H1 (cell line): ENCODE measurements around the gene NR2C2. TPM values are rescaled to one million over a fixed set of nuclear protein-coding genes. Genes with fewer than 3 reads are reported as not detected.

Experiments used
- CTCF ChIA-PET: fragments of 300-600 bp; sonication (Branson Sonifier 250); formaldehyde crosslinking; loops from one replicate; lab custom pipeline; 2021; ENCODE audit not compliant: partially characterized antibody; lab: Charles Lee
- POLR2A ChIA-PET: fragments of 300-600 bp; sonication (Branson Sonifier 250); formaldehyde crosslinking; loops from one replicate; lab custom pipeline; 2021; ENCODE audit warnings: inconsistent platforms; ENCODE audit not compliant: partially characterized antibody; lab: Charles Lee
- DNase-seq, 2 experiments: peaks; one replicate each; pipeline versions ENCODE4 v3.0.0 to v3.0.0-alpha.2; 2010 to 2022; ENCODE audit warnings: low spot score in 2 of 2, low read depth in 1 of 2, mixed read lengths in 1 of 2
- FAIRE-seq: peaks from 2 replicates; lab custom pipeline; 2011; peaks lifted over from hg19 to GRCh38; lab: Jason Lieb, UNC
- H2AFZ ChIP-seq: 2 replicates; pipeline ENCODE4 v1.8.1; 2012; ENCODE audit warnings: low read length, inconsistent platforms
- H2AK5ac ChIP-seq: 2 replicates; pipeline ENCODE4 v1.6.1; 2013; ENCODE audit warnings: low read depth, low read length
- H2BK120ac ChIP-seq: replicated peaks from 2 replicates; pipeline ENCODE3; 2013; ENCODE audit warnings: low read depth, low read length, inconsistent platforms
- H2BK12ac ChIP-seq: 2 replicates; pipeline ENCODE4 v1.6.1; 2013; ENCODE audit warnings: low read depth, low read length
- H2BK15ac ChIP-seq: 2 replicates; pipeline ENCODE4 v1.6.1; 2013; ENCODE audit warnings: low read length
- H2BK20ac ChIP-seq: 2 replicates; pipeline ENCODE4 v1.6.1; 2013; ENCODE audit warnings: low read length
- H2BK5ac ChIP-seq: 2 replicates; pipeline ENCODE4 v1.6.1; 2013; ENCODE audit warnings: low read depth, low read length
- H3K14ac ChIP-seq: 2 replicates; pipeline ENCODE4 v1.6.1; 2013; ENCODE audit warnings: inconsistent platforms; ENCODE audit not compliant: insufficient read length
- H3K18ac ChIP-seq: 2 replicates; pipeline ENCODE4 v1.6.1; 2013; ENCODE audit warnings: low read length; ENCODE audit errors: extremely low read depth
- H3K23ac ChIP-seq: 2 replicates; pipeline ENCODE4 v1.6.1; 2013; ENCODE audit warnings: inconsistent platforms; ENCODE audit not compliant: insufficient read length
- H3K23me2 ChIP-seq: 2 replicates; pipeline ENCODE4 v1.6.1; 2013; ENCODE audit warnings: low read depth, low read length
- H3K27ac ChIP-seq: 2 replicates; pipeline ENCODE4 v1.6.1; 2011; ENCODE audit warnings: low read depth, low read length, inconsistent platforms
- H3K27me3 ChIP-seq, 4 experiments: replicated peaks in 1 of 4; 1 replicate in 1 of 4; 2 replicates in 3 of 4; pipeline versions ENCODE4 v1.6.1 to v1.8.1; 2011 to 2013; ENCODE audit warnings: low read length in 3 of 4, mild to moderate bottlenecking in 3 of 4, inconsistent platforms in 2 of 4, mixed read lengths in 2 of 4, moderate library complexity in 1 of 4; ENCODE audit not compliant: control insufficient read depth in 3 of 4, insufficient read depth in 3 of 4; ENCODE audit errors: extremely low read depth in 1 of 4
- H3K36me3 ChIP-seq, 4 experiments: 2 replicates each; pipeline versions ENCODE4 v1.6.1 to v1.8.1; 2011 to 2013; ENCODE audit warnings: mild to moderate bottlenecking in 4 of 4, low read length in 3 of 4, moderate library complexity in 2 of 4, control low read depth in 1 of 4, inconsistent platforms in 1 of 4; ENCODE audit not compliant: insufficient read depth in 4 of 4, control insufficient read depth in 2 of 4
- H3K4ac ChIP-seq: replicated peaks from 2 replicates; pipeline ENCODE3; 2013; ENCODE audit warnings: low read length, low read depth, mixed read lengths, inconsistent platforms; ENCODE audit not compliant: insufficient read length
- H3K4me1 ChIP-seq, 4 experiments: replicated peaks in 1 of 4; 1 replicate in 1 of 4; 2 replicates in 3 of 4; pipeline versions ENCODE4 v1.6.1 to v1.8.1; 2011 to 2013; ENCODE audit warnings: low read length in 3 of 4, inconsistent platforms in 2 of 4, mixed read lengths in 1 of 4; ENCODE audit not compliant: insufficient read depth in 4 of 4, control insufficient read depth in 3 of 4
- H3K4me2 ChIP-seq, 2 experiments: 2 replicates each; pipeline versions ENCODE4 v1.6.1 to v1.8.1; 2011 to 2013; ENCODE audit warnings: low read depth in 2 of 2, low read length in 2 of 2, control low read depth in 1 of 2, inconsistent platforms in 1 of 2, mild to moderate bottlenecking in 1 of 2; ENCODE audit not compliant: insufficient read depth in 1 of 2
- H3K4me3 ChIP-seq, 4 experiments: fragments of 200-600, 300-600 bp in 1 of 4; sonication (generic), shearing (Covaris generic), sonication (Bioruptor Twin) in 1 of 4; 2 replicates each; pipeline versions ENCODE4 v1.5.1 to v1.8.1; 2011 to 2016; ENCODE audit warnings: low read length in 4 of 4, low read depth in 3 of 4, control low read depth in 2 of 4, inconsistent platforms in 2 of 4, mild to moderate bottlenecking in 2 of 4, mixed read lengths in 1 of 4, moderate library complexity in 1 of 4; ENCODE audit not compliant: insufficient read depth in 2 of 4; ENCODE audit errors: extremely low read depth in 1 of 4
- H3K56ac ChIP-seq: replicated peaks from 2 replicates; pipeline ENCODE3; 2013; ENCODE audit warnings: low read depth, mild to moderate bottlenecking, mixed read lengths, low read length, inconsistent platforms; ENCODE audit not compliant: insufficient read length
- H3K79me1 ChIP-seq: 2 replicates; pipeline ENCODE4 v1.6.1; 2013; ENCODE audit warnings: low read depth, low read length, control low read depth
- H3K79me2 ChIP-seq, 2 experiments: 2 replicates each; pipeline versions ENCODE4 v1.6.1 to v1.8.1; 2012 to 2013; ENCODE audit warnings: low read length in 2 of 2, mild to moderate bottlenecking in 2 of 2, inconsistent platforms in 1 of 2; ENCODE audit not compliant: insufficient read depth in 2 of 2, control insufficient read depth in 1 of 2
- H3K9ac ChIP-seq, 4 experiments: replicated peaks in 1 of 4; 1 replicate in 1 of 4; 2 replicates in 3 of 4; pipeline versions ENCODE4 v1.6.1 to v1.8.1; 2011 to 2013; ENCODE audit warnings: low read depth in 3 of 4, low read length in 3 of 4, control low read depth in 2 of 4, mild to moderate bottlenecking in 2 of 4, moderate library complexity in 2 of 4, inconsistent platforms in 1 of 4; ENCODE audit errors: extremely low read depth in 1 of 4
- H3K9me3 ChIP-seq, 2 experiments: 2 replicates each; pipeline versions ENCODE4 v1.6.1 to v1.8.1; 2012 to 2013; ENCODE audit warnings: mild to moderate bottlenecking in 2 of 2, moderate library complexity in 2 of 2, control low read depth in 1 of 2, inconsistent platforms in 1 of 2, low read depth in 1 of 2, low read length in 1 of 2, mixed read lengths in 1 of 2; ENCODE audit not compliant: insufficient read depth in 2 of 2
- H4K20me1 ChIP-seq, 2 experiments: replicated peaks in 1 of 2; 2 replicates each; pipeline versions ENCODE3 to v1.8.1; 2011 to 2013; ENCODE audit warnings: inconsistent platforms in 2 of 2, low read length in 2 of 2, mild to moderate bottlenecking in 1 of 2; ENCODE audit not compliant: insufficient read depth in 2 of 2, control insufficient read depth in 1 of 2
- H4K5ac ChIP-seq: 2 replicates; pipeline ENCODE4 v1.6.1; 2013; ENCODE audit warnings: low read length, low read depth, mixed read lengths, inconsistent platforms; ENCODE audit not compliant: insufficient read length
- H4K8ac ChIP-seq: 2 replicates; pipeline ENCODE4 v1.8.0; 2013; ENCODE audit warnings: mild to moderate bottlenecking, moderate library complexity, low read length, inconsistent platforms; ENCODE audit not compliant: insufficient read depth; ENCODE audit errors: extremely low read depth
- H4K91ac ChIP-seq: replicated peaks from 2 replicates; pipeline ENCODE3; 2013; ENCODE audit warnings: low read length, mixed read lengths, inconsistent platforms; ENCODE audit not compliant: insufficient read length
- SRF ChIP-seq: IDR thresholded peaks from 2 replicates; pipeline ENCODE4 v1.6.1; 2011; ENCODE audit warnings: mild to moderate bottlenecking, low read depth, low read length, moderate library complexity
- WGBS, 2 experiments: shearing (Covaris generic) in 1 of 2; methylation state at CpG; one replicate each; pipeline versions ENCODE4 v1.1.6 to v1.1.7; 2013 to 2015; ENCODE audit warnings: low lambda C conversion rate in 2 of 2, mixed read lengths in 2 of 2, inconsistent platforms in 1 of 2, low coverage in 1 of 2, missing lambda C conversion rate in 1 of 2; ENCODE audit not compliant: insufficient replicate concordance in 2 of 2, insufficient coverage in 1 of 2, insufficient read length in 1 of 2; ENCODE audit errors: extremely low coverage in 1 of 2, missing lambda C conversion rate in 1 of 2; 5-methylcytosine and 5-hydroxymethylcytosine counted together
- polyA plus RNA-seq, 7 experiments: library from polyadenylated mRNA; depleted of rRNA in 3 of 7; stranded (reverse) in 5 of 7; unstranded in 2 of 7; fragments of >200 nt in 5 of 7; fragments of 200-250 nt in 2 of 7; gene quantifications; 1 replicate in 5 of 7; 2 replicates in 1 of 7; 4 replicates in 1 of 7; pipeline versions ENCODE4 v1.2.1 to v1.2.3, GENCODE V29; 2011 to 2013; ENCODE audit warnings: missing spikeins in 2 of 7, mixed read lengths in 2 of 7
- total RNA-seq: library from RNA; stranded (reverse); fragmentation: NEBNext Ultra II Directional; extraction: Animal tissue kit (Norgen Biotek cat#: 25700); gene quantifications from 2 replicates; pipeline ENCODE4 v1.2.1, GENCODE V29; 2021
- TF ChIP-seq, protein P1 (sequence below): IDR thresholded peaks from 2 replicates; pipeline ENCODE4 v1.6.1; 2012; ENCODE audit warnings: low read length, inconsistent platforms

The NR2C2 gene
- total and polyA plus RNA-seq, 2 of the 8 experiments (the other 6 are each of a cell fraction or from before 2014, with no cell fraction given), result 16.6 to 44.4 TPM

DNA sequence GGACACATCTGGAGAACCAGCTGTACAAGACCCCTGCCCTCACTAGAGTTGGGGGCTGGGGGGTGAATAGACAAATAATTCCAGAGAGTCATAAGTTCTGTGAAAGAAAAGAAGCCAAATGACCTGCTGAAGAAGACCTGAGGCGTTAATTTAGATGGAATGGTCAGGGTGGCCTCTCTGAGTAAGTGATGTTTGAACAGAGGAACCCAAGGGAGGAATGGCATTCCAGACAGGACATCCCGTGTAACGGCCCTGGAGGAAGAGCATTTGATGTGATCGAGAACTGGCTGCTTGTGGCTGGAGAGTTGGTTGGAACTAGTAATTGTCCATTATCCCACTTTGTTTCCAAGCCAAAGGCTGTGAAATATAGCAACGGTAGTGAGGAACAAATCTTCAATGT is 1.7 kb downstream of the NR2C2 start:
- Histone ChIP-seq H4K91ac (peak overlapping the region; percentile 5), H2BK5ac (peak overlapping the region; percentile 91), H2BK120ac (no peak overlapping the region), H3K23ac (no peak overlapping the region), H3K79me1 (peaks cover 3% of the 10 kb centered on the region), H4K20me1 (peaks cover 3 to 8% of the 10 kb centered on the region in 2 experiments), H3K56ac (peak overlapping the region; percentile 75), H3K4me1 (peaks cover 3 to 10% (median 4%) of the 10 kb centered on the region in 4 experiments; a peak in 4 of 7 replicates), H4K5ac (no peak overlapping the region), H3K27me3 (no peaks in the 10 kb centered on the region), H3K4me3 (peak overlapping the region; percentile 58 to 93 (median 86); a peak in 7 of 8 replicates), H3K18ac (no peak overlapping the region), H3K4me2 (peak overlapping the region; percentile 92 to 95), H4K8ac (no peak overlapping the region; the same call in 1 of the 2 replicates), H3K14ac (no peak overlapping the region), H2BK15ac (0 out of 2 replicates have a peak overlapping the region, but pooled peaks have one; percentile 53), H2BK12ac (peak overlapping the region; percentile 90; the same call in 1 of the 2 replicates), H2AK5ac (peak overlapping the region; percentile 75; the same call in 1 of the 2 replicates), H3K23me2 (no peaks in the 10 kb centered on the region), H3K9ac (peak overlapping the region; percentile 75 to 96 (median 92)), H3K36me3 (peaks cover 9 to 31% (median 12%) of the 10 kb centered on the region in 4 experiments), H2BK20ac (no peak overlapping the region), H2AFZ (no peak overlapping the region), H3K27ac (peak overlapping the region; percentile 98), H3K79me2 (peaks cover 41 to 85% of the 10 kb centered on the region in 2 experiments), H3K4ac (no peak overlapping the region), H3K9me3 (no peaks in the 10 kb centered on the region)
- FAIRE-seq (no peak), DNase-seq (no peak)
- TF ChIP-seq SRF, result no peak
- TF ChIP-seq, protein P1, sequence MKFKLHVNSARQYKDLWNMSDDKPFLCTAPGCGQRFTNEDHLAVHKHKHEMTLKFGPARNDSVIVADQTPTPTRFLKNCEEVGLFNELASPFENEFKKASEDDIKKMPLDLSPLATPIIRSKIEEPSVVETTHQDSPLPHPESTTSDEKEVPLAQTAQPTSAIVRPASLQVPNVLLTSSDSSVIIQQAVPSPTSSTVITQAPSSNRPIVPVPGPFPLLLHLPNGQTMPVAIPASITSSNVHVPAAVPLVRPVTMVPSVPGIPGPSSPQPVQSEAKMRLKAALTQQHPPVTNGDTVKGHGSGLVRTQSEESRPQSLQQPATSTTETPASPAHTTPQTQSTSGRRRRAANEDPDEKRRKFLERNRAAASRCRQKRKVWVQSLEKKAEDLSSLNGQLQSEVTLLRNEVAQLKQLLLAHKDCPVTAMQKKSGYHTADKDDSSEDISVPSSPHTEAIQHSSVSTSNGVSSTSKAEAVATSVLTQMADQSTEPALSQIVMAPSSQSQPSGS, result 0 out of 2 replicates have a peak, but pooled peaks have one; percentile 4
- ChIA-PET POLR2A (interaction anchor here (1.1 to 1.5 kb wide), 7 partner anchors 9 to 116 kb away, joined by 3 to 7 read pairs (median 3); partner anchors contain the start of gene MRPS25), CTCF (no interaction called here)
- 79% methylated on average over 5 of the region's 5 CpGs; no CpG with 5 or more reads in 1 of the 2 experiments for WGBS, 2 experiments
